Large intestine (tissue), 3 donors: ENCODE measurements around the gene UAP1L1. TPM values are rescaled to one million over a fixed set of nuclear protein-coding genes. Genes with fewer than 3 reads are reported as not detected.
A peak's percentile ranks its signal among the peaks of the same experiment; 100 is the strongest.

Experiments used
- DNase-seq, 2 donors: peaks; one replicate each; pipeline versions ENCODE4 v3.0.0 to v3.0.0-alpha.2; 2013
- H3K27ac ChIP-seq: one replicate; pipeline ENCODE4 v1.5.1; 2013; ENCODE audit warnings: low read length
- H3K27me3 ChIP-seq: 2 replicates; pipeline ENCODE4 v1.6.1; 2013; ENCODE audit warnings: low read length; ENCODE audit not compliant: control insufficient read depth, insufficient read depth
- H3K36me3 ChIP-seq: 2 replicates; pipeline ENCODE4 v1.6.1; 2013; ENCODE audit warnings: low read length; ENCODE audit not compliant: control insufficient read depth, insufficient read depth
- H3K4me1 ChIP-seq: one replicate; pipeline ENCODE4 v1.6.1; 2013; ENCODE audit warnings: low read length; ENCODE audit not compliant: control insufficient read depth, insufficient read depth
- H3K4me3 ChIP-seq: one replicate; pipeline ENCODE4 v1.5.1; 2013; ENCODE audit warnings: low read length
- H3K9me3 ChIP-seq: one replicate; pipeline ENCODE4 v1.6.1; 2013; ENCODE audit warnings: mild to moderate bottlenecking, low read depth, low read length, moderate library complexity; ENCODE audit not compliant: control insufficient read depth
- WGBS: methylation state at CpG from one replicate; pipeline ENCODE4 v1.1.5; 2013; ENCODE audit warnings: low lambda C conversion rate; ENCODE audit not compliant: insufficient coverage; 5-methylcytosine and 5-hydroxymethylcytosine counted together
- polyA plus RNA-seq: library from polyadenylated mRNA; unstranded; fragments of 120-200 nt; gene quantifications from one replicate; pipeline ENCODE4 v1.2.1, GENCODE V29; 2013

The UAP1L1 gene
- polyA plus RNA-seq, 1 donor = 32.4 TPM

DNA sequence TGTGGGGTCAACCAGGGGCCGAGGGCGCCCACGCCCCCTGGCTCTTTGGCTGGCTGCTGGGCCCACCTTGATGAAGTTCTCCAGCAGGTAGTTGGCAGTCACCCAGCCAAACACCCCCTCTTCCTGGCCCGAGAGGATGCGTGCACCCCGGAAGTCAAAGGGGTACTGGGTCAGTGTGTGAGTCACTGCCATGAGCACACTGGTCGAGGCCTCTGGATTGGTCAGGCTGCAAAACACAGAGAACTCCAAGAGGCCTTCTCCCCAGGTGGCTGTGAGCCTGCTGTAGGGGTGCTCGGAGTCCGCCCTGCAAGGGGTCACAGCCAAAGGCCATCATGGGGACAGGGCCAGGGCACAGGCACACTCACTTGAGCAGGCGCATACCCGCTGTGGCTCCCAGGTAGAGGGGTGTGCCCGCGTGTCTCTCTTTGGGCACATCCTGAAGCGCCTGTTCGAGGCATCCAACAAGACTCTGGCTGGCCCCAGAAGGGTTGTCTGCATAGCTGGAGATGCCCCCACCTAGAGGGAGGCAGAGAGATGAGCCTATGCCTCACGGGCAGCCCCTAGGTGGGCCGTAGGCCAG, 26.1 kb upstream of the UAP1L1 start:
- Histone ChIP-seq H3K4me3 (no peak overlapping the region), H3K27ac (no peak overlapping the region), H3K27me3 (peaks cover 68% of the 10 kb centered on the region), H3K36me3 (no peaks in the 10 kb centered on the region), H3K9me3 (peaks cover 6% of the 10 kb centered on the region), H3K4me1 (peaks cover 28% of the 10 kb centered on the region)
- WGBS = no CpG with 5 or more reads among the region's 17 CpGs
- DNase-seq = no peak

DNA sequence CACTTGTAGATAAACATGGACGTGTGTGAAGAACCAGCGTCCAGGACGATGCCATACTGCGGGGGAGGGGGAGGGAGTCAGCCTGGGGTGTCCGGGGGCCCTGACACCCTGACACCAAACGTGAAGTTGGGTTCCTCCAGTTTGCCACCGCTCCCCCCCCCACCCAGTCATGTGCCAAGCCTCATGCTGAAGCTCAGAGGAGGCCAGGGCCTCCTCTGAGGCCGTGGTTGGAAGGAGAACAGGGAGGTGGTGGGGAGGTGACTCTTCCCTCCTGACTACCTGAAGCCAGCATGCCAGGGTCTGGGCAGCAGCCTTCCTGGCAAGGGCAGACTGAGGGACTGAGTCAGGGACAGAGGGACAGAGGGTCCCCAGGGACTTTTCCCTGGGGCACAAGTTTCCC, 25.0 kb upstream of the UAP1L1 start:
- no peak for DNase-seq
- no CpG with 5 or more reads among the region's 8 CpGs for WGBS
- H3K27me3 ChIP-seq = peaks cover 59% of the 10 kb centered on the region

DNA sequence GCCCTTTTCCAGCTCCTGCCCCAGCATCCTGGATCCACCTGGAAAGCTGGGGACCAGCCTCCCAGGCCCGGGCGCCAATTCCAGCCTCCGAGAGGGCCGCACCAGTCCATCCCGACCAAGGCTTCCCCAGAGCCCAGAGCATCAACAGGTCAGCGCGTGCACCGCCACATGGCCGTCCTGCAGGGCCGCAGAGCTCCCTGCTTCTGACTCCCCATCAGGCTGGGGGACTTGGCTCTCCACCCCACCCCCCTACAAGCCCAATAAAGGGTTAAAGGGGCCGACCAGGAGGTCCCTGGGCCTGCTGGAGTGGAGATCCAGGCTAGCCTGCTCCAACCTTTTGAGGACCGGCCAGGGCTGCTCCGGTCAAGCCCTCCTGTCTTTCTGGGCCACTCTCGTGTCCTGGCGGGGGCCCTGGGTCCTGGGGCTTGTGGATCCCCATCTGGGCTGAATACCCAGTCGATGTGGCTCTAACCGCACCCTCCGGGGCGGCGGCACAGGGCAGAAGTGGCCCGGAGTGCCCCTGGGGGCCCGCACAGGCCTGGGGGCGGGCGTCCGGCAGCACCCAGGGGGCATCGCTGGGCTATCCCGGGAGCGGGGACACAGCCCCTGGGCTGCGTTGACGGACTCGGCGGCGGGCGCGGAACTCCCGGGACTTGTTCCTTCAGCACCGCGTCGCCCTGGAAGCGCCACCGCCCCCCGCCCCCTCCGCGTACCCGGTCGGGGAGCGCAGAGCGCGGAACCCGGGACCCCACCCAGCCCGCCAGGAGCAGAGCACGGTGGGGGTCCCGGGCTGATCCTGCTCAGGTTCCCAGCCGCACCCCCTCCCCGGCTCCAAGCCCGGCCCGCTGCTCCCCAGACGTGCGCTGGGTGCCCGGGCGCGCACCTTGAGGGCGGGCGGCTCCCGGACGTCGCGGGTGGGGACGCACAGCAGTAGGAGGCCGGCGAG, 24.0 kb upstream of the UAP1L1 start:
- H3K27me3 ChIP-seq = peaks cover 49% of the 10 kb centered on the region
- WGBS = no CpG with 5 or more reads among the region's 71 CpGs
- no peak for DNase-seq

More for the DNA sequence above, 25.0 kb upstream of the UAP1L1 start:
- Histone ChIP-seq H3K36me3 (no peaks in the 10 kb centered on the region), H3K27ac (no peak overlapping the region), H3K4me1 (peaks cover 25% of the 10 kb centered on the region), H3K4me3 (no peak overlapping the region), H3K9me3 (peaks cover 3% of the 10 kb centered on the region)

DNA sequence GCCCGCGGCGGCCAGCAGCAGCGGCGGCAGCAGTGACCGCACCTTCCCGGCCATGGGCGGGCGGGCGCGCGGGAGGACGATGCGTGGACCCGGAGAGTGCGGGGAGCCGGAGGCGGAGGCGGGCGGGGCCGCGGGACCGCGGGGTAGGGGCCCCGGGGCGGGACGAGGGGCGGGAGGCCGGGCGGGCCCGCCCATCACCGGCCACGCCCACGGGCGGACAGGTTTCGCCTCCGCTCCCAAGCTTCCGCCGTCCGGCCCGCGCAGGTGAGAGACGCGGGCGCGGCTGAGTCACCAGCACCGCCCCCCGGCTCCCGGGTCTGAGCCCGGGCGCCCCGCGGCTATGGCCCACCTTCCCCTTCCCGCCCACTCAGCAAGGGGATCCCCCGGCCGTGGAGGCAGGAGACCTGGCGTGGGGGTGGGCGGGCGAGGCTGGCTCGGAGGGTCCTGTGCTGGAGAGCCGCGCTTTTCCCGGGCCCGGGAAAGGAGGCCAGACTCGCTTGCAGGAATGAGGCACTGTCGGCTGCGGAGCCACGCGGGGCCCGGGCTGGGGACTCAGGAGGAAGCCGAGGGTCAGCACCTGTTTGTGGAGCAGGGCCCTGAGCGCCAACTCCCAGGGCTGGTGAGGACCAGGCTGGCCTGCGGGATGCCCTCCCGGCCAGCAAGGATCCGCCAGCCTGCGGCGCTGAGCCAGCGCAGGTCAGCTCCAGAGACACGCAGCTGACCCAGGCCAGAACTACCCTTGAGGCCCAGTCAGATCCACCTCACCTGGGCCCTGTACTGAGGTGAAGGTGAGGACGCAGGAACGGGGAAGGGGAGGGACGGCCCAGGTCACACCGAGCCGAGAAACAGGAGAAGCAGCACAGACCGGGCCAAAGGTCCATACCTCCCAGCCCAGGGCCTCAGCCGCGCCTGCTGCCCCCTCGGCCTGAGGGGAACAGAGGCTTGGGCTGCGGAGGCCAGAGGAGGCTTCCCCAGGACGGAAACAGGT, 23.1 kb upstream of the UAP1L1 start, which contains the start of gene ENTPD2:
ENTPD2 (minus strand) TSS at position 118 of the 988 bp plus-strand sequence; CDS start at position 54, 64 bp downstream.
- no peaks in the 10 kb centered on the region for H3K9me3 ChIP-seq
- peaks cover 25% of the 10 kb centered on the region for H3K4me1 ChIP-seq
- peaks cover 41% of the 10 kb centered on the region for H3K27me3 ChIP-seq
- H3K36me3 ChIP-seq = no peaks in the 10 kb centered on the region
- DNase-seq = peak; percentile 70 to 87
- peak within 1 kb of the TSS; percentile 79 for H3K27ac ChIP-seq
- WGBS = no CpG with 5 or more reads among the region's 90 CpGs
- peak within 1 kb of the TSS; percentile 59 for H3K4me3 ChIP-seq

More for the DNA sequence above, 24.0 kb upstream of the UAP1L1 start:
- H3K4me3 ChIP-seq = peak overlapping the region; percentile 28
- peaks cover 3% of the 10 kb centered on the region for H3K9me3 ChIP-seq
- H3K4me1 ChIP-seq = peaks cover 25% of the 10 kb centered on the region
- H3K27ac ChIP-seq = no peak overlapping the region
- H3K36me3 ChIP-seq = no peaks in the 10 kb centered on the region

DNA sequence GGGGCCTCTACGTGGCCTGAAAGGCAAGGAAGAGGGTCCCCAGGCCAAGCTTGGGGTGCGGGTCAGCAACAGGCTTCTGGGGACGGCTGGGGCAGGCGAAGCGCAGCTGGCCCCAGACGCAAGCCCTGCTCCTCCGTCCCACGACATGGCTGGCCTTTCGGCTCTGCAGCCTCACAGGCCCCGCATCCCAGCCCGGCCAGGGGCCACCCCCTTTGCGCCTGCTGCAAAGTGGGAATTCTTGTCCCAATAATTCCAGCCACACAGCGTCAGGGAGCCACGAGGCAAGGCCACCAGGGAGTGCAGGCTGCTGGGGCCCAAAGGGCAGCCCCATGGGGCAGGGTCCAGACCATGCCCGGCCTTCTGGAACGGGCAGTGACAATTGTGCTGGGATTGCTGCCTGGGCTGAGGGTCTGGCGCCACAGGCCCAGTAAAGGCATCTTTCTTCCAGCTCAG, 22.4 kb upstream of the UAP1L1 start:
- no peaks in the 10 kb centered on the region for H3K9me3 ChIP-seq
- peak overlapping the region; percentile 79 for H3K27ac ChIP-seq
- no CpG with 5 or more reads among the region's 17 CpGs for WGBS
- no peaks in the 10 kb centered on the region for H3K36me3 ChIP-seq
- peaks cover 25% of the 10 kb centered on the region for H3K4me1 ChIP-seq
- peak in 1 of 2 donors; percentile 73 for DNase-seq
- H3K4me3 ChIP-seq = peak overlapping the region; percentile 59
- H3K27me3 ChIP-seq = peaks cover 34% of the 10 kb centered on the region

DNA sequence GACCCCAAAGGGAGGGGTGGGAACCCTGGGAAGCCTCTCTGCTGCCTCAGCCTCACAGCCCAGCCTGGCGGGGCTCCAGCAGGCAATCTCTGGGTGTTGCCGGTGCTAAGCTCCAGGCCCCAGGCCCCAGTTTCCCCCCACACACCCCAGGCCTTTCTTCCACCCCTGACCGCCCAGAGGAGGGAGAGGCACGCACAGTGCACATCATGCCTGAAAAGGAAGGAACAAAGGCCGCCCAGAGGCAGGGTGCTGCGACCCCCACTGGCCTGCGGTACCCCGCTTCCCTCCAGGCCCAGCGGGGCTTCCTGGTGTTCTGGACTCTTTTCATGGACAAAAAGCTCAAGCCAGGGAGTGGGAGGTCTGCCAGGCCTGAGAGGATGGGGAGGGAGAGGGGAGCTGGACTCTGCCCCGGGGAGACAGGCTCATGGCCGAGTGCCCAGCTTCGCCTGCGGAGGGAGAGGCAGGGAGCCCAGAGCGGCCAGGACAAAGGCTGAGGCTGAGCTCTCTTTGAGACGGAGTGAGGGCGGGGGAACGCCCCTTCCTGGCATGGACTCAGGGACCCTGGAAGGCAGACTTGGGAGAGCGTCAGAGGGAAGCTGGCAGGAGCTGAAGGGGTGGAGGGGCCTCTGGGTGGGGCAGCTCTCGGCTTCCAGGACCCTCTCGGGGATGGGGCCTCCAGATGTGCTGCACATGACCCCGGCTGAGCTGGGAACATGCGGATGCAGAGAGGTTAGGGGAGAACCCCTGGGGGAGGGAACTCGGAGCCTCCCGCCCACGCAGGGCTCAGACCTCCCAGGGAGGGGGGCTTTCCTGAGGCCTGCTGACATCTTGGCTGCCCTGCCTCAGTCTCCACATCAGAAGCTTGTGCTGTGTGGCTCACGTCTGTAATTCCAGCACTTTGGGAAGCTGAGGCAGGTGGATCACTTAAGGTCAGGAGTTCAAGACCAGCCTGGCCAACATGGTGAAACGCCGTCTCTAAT, 21.6 kb upstream of the UAP1L1 start:
- H3K27me3 ChIP-seq = peaks cover 27% of the 10 kb centered on the region
- peaks cover 25% of the 10 kb centered on the region for H3K4me1 ChIP-seq
- H3K9me3 ChIP-seq = no peaks in the 10 kb centered on the region
- peak; percentile 92 to 96 for DNase-seq
- peak overlapping the region; percentile 79 for H3K27ac ChIP-seq
- no peaks in the 10 kb centered on the region for H3K36me3 ChIP-seq
- peak overlapping the region; percentile 3 for H3K4me3 ChIP-seq
- no CpG with 5 or more reads among the region's 28 CpGs for WGBS

DNA sequence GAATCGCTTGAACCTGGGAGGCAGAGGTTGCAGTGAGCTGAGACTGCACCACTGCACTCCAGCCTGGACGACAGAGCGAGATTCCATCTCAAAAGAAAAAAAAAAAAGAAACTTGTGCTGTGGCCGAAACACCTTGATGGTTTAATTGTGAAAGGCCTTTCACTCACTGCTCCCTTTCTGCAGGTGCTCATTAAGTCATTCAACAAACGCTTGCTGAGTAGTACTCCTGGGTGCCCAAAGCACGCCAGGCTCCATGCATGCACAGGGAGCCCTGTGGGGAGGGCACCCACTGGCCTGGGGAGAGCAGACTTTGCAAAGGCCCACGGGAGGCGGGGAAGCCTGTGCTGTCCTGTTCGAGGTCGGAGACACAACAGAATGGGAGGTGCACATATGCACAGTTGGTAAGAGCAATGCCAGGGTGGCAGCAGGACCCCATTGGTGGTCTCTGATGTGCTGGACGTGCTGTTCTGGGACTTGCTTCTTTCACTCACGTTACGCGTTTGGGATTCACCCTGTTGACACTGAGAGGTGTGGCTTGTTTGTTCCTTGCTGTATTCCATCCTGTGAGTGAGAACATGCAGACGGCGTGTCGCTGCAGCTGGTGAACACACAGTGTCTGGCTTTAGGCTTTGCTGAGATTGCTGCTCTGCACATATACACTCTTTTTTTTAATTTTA, 20.4 kb upstream of the UAP1L1 start:
- H3K36me3 ChIP-seq = no peaks in the 10 kb centered on the region
- no peak overlapping the region for H3K27ac ChIP-seq
- no peak for DNase-seq
- H3K4me3 ChIP-seq = no peak overlapping the region
- no peaks in the 10 kb centered on the region for H3K9me3 ChIP-seq
- H3K27me3 ChIP-seq = peaks cover 21% of the 10 kb centered on the region
- no CpG with 5 or more reads among the region's 17 CpGs for WGBS
- H3K4me1 ChIP-seq = peaks cover 25% of the 10 kb centered on the region

DNA sequence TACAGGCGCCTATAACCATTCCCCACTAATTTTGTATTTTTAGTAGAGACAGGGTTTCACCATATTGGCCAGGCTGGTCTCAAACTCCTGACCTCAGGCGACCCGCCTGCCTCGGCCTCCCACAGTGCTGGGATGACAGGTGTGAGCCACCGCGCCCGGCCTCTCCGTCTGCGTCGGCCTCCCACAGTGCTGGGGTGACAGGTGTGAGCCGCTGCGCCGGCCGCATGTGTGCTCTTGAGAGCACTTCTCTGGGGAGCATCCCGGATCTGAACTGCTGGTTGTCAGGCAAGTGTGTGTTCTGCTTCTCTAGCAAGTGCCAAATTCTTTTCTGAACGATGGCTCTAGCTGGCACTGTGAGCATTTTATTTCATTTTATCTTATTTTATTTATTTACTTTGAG, 19.8 kb upstream of the UAP1L1 start:
- Histone ChIP-seq H3K27ac (no peak overlapping the region), H3K9me3 (no peaks in the 10 kb centered on the region), H3K4me3 (no peak overlapping the region), H3K36me3 (no peaks in the 10 kb centered on the region), H3K27me3 (peaks cover 17% of the 10 kb centered on the region), H3K4me1 (peaks cover 25% of the 10 kb centered on the region)
- no peak for DNase-seq
- 35% methylated on average over 2 of the region's 16 CpGs for WGBS
